Activated CD8-positive, alpha-beta memory T cell treated with anti-CD3 and anti-CD28 coated beads for 24 hours (primary cell): ENCODE measurements around the gene GPR157.
"Not testable (repeated sequence)": the region's sequence is repeated elsewhere in the genome, so short reads cannot be mapped to it uniquely, and the experiment has no call there.

Experiments used
- DNase-seq: peaks from one replicate; pipeline ENCODE4 v3.0.0-alpha.2; 2020

Gene GPR157

GRCh38 chr1:9145714-9146113 lies 16.8 kb upstream of the GPR157 start:
- DNase-seq, result no peak

DNA sequence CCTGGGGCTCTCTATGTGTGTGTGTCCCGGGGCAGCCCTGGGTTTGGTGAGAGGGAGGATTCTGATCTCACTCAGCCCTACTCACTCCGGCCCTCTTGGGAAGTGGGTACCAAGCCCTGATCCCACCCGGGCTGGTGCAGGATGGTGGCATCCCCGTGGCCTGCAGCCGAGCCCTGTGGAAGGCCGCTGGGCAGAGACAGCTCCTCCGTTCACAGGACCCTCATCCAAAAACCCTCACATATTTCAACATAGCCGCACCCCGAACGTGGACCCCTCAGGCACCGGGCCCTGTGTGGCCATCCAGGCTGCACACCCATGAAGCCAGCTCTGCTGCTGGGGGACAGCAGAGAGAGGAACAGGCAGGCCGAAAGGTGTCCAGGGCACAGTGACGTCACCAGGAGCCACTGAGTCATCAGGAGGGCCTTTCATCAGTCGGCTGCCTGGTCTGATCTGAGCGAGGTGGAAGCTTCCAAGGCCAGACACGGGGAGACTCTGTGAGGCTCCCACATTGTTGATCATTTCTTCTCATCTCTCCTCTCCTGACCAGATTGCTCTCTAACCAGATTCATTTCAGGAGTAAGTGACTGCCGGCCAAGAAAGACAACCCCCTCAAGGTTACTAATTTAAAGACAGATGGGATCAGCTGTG lies 16.2 kb upstream of the GPR157 start:
- no peak for DNase-seq

GRCh38 chr1:9144494-9144893 lies 15.6 kb upstream of the GPR157 start:
- DNase-seq, result not testable (repeated sequence)

GRCh38 chr1:9143250-9143649 lies 14.3 kb upstream of the GPR157 start:
- DNase-seq, result no peak

DNA sequence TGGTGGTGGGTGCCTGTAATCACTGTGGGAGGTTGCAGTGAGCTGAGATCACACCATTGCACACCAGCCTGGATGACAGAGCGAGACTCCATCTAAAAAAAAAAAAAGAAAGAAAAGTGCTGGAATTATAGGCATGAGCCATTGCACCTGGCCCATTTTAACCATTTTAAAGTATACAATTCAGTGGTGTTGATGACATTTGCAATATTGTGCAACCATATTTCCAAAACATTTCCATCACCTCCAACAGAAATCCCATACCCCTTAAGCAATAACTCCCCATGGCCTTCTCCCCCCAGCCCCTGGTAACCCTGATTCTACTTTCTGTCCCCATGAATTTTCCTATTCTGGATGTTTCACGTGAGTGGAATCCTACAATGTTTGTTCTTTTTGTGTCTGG lies 11.0 kb upstream of the GPR157 start:
- DNase-seq, result no peak

- DNase-seq, result no peak
These were observed 8.0 kb upstream of the GPR157 start for GRCh38 chr1:9136932-9137331.

GRCh38 chr1:9135073-9135836 lies 6.4 kb upstream of the GPR157 start:
- DNase-seq, result no peak

- no peak for DNase-seq
These were observed 5.1 kb upstream of the GPR157 start for GRCh38 chr1:9133870-9134585.

DNA sequence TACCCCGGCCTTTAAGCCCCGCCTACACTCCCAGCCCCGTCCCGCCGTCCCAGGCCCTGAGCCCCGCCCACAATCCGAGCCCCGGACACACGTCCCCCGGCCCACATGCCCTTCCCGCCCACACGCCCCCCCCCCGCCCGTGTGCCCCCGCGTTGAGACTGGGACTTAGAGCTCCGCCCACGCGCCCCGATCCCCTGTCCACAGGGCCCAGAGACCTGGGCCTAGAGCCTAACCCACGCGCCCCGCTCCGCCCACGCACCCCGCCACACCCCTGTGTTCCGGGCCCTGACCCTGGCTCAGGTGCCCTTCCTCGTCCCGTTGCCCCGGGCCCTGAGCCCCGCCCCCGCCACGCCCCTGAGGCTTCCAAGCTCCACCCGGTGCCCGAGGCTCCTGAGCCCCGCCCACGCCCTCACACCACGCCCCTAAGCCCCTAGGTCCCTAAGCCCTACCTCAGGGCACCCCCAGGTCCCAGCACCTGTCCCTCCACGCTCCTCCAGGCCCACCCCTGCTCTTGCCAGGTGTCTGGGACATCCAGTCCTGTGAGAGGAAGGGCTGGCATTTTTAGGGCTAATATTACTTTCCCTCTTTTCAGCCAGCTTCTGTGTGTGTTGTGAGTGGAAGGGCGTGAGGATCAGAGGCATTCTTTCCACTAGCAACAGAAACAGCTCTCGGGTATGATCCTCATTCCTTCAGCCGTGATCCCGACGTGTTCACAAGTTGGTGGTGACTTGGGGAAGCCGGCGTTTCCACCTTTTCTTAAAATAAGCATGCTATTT lies 552 bp upstream of the GPR157 start:
- peak; percentile 90 for DNase-seq

DNA sequence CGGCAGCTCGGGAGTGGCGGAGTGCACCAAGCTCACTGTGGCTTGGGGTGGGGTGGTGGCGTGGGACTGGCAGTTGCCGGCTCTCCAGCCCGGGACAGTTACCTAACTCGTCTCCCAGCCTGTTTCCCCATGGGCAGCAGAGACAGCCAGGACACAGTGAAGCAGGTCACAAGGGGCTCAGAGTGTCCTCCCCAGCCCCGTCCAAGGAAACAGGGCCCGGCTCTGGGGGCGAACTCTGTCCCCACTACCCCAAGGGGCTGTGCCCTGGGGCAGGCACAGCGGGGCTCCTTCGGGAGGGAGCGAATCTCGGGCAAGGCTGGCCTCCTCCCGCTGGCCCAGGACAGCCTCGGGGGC lies 759 bp downstream of the GPR157 start:
- DNase-seq, result no peak

DNA sequence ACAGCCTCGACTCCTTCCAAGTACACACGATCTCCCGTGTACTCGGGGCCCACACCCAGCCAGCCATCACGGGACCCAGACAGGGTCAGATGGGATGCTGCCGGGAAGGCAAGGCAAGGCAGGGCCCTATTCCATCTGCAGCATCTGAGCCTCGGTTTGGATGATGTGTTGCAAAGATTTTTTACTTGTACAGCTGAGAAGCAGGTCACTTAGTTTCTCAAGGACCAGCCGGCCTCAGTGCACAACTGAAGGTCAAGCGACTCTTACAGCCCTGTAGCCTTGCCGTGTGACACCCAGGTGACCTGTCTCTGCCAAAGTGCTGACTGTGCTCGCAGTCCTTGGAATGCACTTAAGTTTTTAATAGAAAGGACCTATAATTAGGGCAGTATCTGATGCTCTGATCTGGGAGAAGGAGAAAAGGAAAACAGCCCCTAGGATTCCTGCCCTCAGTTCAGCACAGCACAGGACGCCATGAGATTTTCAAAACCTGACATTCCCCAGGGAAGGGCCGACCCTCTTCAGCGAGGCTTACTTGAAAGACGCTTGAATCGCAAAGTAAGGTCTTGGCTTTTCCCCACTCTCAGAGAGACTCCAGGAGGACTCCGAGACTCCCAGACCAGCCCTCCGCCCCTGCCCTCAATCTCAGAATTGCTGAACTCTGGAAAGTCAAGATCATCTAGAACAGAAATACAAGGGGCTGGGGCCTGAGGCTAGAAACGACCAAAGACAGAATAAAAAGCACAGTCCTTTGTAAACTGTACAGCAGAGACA lies 1.3 kb downstream of the GPR157 start:
- DNase-seq, result no peak

DNA sequence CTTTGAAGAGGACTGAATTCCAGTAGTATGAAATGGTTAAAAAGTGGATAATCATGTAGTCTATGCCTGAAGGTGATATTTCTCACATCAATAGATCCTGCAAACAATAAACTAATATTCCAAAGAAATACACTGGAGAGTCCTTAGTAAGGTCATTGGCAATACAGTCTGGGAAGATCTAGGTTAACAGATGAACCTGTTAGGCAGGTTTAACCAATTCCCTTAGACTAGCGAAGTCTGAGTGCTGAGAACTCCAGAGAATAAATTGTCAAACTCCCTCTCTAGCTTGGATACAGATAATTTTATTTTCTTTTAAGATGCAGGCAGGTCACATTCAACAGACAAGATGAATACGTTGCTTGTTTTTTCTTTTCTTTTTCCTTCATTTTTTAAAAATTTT lies 2.4 kb downstream of the GPR157 start:
- DNase-seq, result no peak

- not testable (repeated sequence) for DNase-seq
These were observed 3.1 kb downstream of the GPR157 start for GRCh38 chr1:9125847-9126246.

GRCh38 chr1:9125325-9125724 lies 3.6 kb downstream of the GPR157 start:
- no peak for DNase-seq

GRCh38 chr1:9124389-9124788 lies 4.5 kb downstream of the GPR157 start:
- not testable (repeated sequence) for DNase-seq

- not testable (repeated sequence) for DNase-seq
These were observed 5.2 kb downstream of the GPR157 start for GRCh38 chr1:9123665-9124064.

GRCh38 chr1:9121496-9122409 lies 7.1 kb downstream of the GPR157 start:
- peak; percentile 67 for DNase-seq

- no peak for DNase-seq
These were observed 8.5 kb downstream of the GPR157 start for GRCh38 chr1:9120312-9120958.

DNA sequence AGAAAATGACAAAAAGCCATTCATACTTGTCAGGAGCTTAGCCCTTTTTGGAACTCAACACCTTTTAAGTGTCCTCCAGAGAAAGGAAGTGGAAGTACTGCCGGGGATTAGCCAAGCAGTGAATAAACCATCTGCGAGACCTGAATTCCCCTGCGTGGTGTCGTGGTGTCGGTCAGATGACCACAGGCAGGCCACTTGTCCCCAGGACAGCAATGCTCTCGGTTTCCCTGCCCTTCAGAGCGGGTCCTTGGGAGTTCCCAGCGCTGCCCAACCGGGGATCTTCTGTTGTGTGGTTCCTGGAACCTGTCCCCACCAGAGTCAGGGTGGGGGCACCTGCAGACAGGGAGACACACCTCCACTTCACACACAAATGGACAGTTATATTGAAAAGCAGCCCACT lies 9.2 kb downstream of the GPR157 start:
- DNase-seq, result no peak

DNA sequence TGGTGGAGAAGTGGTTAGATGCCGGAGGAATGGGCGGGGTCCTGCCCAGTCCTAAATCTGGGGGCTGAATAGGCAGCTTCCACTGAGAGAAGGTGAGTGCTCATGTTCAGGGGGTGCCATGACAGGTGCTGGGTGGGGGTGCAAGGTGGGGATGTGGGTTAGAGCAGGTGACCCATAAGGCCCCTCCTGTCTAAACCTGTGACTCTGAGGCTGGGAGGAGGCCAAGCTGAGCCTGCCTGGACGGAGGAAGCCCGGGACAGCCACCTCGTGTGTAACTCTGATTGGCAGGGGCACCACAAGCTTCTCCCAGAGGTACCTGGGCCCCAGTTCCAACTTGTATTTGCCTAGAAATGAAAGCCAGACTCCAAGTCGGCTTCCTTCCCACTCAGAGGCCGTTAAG lies 10.7 kb downstream of the GPR157 start:
- no peak for DNase-seq
